Measurements from ENCODE around the gene NUDT8. TPM values are rescaled to one million over a fixed set of nuclear protein-coding genes. Genes with fewer than 3 reads are reported as not detected.
"Not testable (repeated sequence)": the region's sequence is repeated elsewhere in the genome, so short reads cannot be mapped to it uniquely, and the experiment has no call there.

Gene NUDT8
- polyA plus RNA-seq, 1 donor (not counting 4 experiments of a cell fraction or from before 2014, with no cell fraction given), result 1.1 TPM

- H3K27ac ChIP-seq (ENCODE audit: control insufficient read depth, insufficient read depth, low read length); H3K9me3 ChIP-seq (ENCODE audit: control insufficient read depth, low read depth, low read length); H3K4me2 ChIP-seq (ENCODE audit: control insufficient read depth, extremely low read depth, insufficient read depth, low read depth, low read length); H3K36me3 ChIP-seq (ENCODE audit: control insufficient read depth in 2 of 2, extremely low read depth in 1 of 2, insufficient read depth in 2 of 2, low read length in 2 of 2); dilution Hi-C loops (cut with MboI; ENCODE audit: extremely low pct_ligation_motif_present, low sequenced_read_pairs); H3K4me3 ChIP-seq (ENCODE audit: control insufficient read depth in 2 of 3, extremely low read depth in 1 of 3, insufficient read depth in 2 of 3, low read depth in 1 of 3, low read length in 3 of 3); FAIRE-seq; H2AFZ ChIP-seq (ENCODE audit: control insufficient read depth, low read length); H3K4me1 ChIP-seq (ENCODE audit: control insufficient read depth, extremely low read depth, insufficient read depth, low read length); H3K27me3 ChIP-seq (ENCODE audit: control insufficient read depth, extremely low read depth, insufficient read depth, low read length); H3K9ac ChIP-seq (ENCODE audit: control insufficient read depth, extremely low read depth, insufficient read depth, low read length); H3K79me2 ChIP-seq (ENCODE audit: control insufficient read depth, insufficient read depth, low read length); H3K9me1 ChIP-seq (ENCODE audit: control insufficient read depth, extremely low read depth, insufficient read depth, low read length); DNase-seq (ENCODE audit: low read depth, low spot score); H4K20me1 ChIP-seq (ENCODE audit: control insufficient read depth, extremely low read depth, insufficient read depth, low read length): not testable (repeated sequence)
These were observed 10.7 kb downstream of the NUDT8 start for GRCh38 chr11:67618901-67619659.

GRCh38 chr11:67617243-67617953 is 12.3 kb downstream of the NUDT8 start:
- no peak overlapping the region for H3K9ac ChIP-seq (ENCODE audit: control insufficient read depth, extremely low read depth, insufficient read depth, low read length)
- peaks cover 5 to 6% of the 10 kb centered on the region in 2 experiments for H3K36me3 ChIP-seq (ENCODE audit: control insufficient read depth in 2 of 2, extremely low read depth in 1 of 2, insufficient read depth in 2 of 2, low read length in 2 of 2)
- no peak for DNase-seq (ENCODE audit: low read depth, low spot score)
- H2AFZ ChIP-seq (ENCODE audit: control insufficient read depth, low read length), result no peak overlapping the region
- H3K79me2 ChIP-seq (ENCODE audit: control insufficient read depth, insufficient read depth, low read length), result no peaks in the 10 kb centered on the region
- no peaks in the 10 kb centered on the region for H3K9me3 ChIP-seq (ENCODE audit: control insufficient read depth, low read depth, low read length)
- no peaks in the 10 kb centered on the region for H4K20me1 ChIP-seq (ENCODE audit: control insufficient read depth, extremely low read depth, insufficient read depth, low read length)
- TF ChIP-seq CTCF (optimal IDR thresholded peaks at IDR 0.05 in 1 of 3, IDR thresholded peaks at IDR 0.05 in 1 of 3, conservative IDR thresholded peaks at IDR 0.05 in 1 of 3; ENCODE audit: extremely low read depth in 1 of 3, insufficient read depth in 2 of 3, low read length in 3 of 3), result no peak
- TF ChIP-seq EZH2 (IDR thresholded peaks at IDR 0.05; ENCODE audit: low read length), result no peak
- H3K4me2 ChIP-seq (ENCODE audit: control insufficient read depth, extremely low read depth, insufficient read depth, low read depth, low read length), result no peak overlapping the region
- peaks cover 13% of the 10 kb centered on the region for H3K4me1 ChIP-seq (ENCODE audit: control insufficient read depth, extremely low read depth, insufficient read depth, low read length)
- dilution Hi-C loops (cut with MboI; ENCODE audit: extremely low pct_ligation_motif_present, low sequenced_read_pairs), result no loop called here
- no peak for FAIRE-seq
- no peak overlapping the region for H3K4me3 ChIP-seq (ENCODE audit: control insufficient read depth in 2 of 3, extremely low read depth in 1 of 3, insufficient read depth in 2 of 3, low read depth in 1 of 3, low read length in 3 of 3)
- H3K27me3 ChIP-seq (ENCODE audit: control insufficient read depth, extremely low read depth, insufficient read depth, low read length), result peaks cover 10% of the 10 kb centered on the region
- H3K27ac ChIP-seq (ENCODE audit: control insufficient read depth, insufficient read depth, low read length), result no peak overlapping the region
- H3K9me1 ChIP-seq (ENCODE audit: control insufficient read depth, extremely low read depth, insufficient read depth, low read length), result no peaks in the 10 kb centered on the region
